Neural progenitor cell (in vitro differentiated cells): ENCODE results near the gene ATE1. TPM values are rescaled to one million over a fixed set of nuclear protein-coding genes. Genes with fewer than 3 reads are reported as not detected.

Experiments
- DNase-seq: peaks from one replicate; pipeline ENCODE4 v3.0.0-alpha.2; 2016; ENCODE audit warnings: low spot score
- H2AFZ ChIP-seq: fragments of 200-600 bp; sonication (generic); replicated peaks from 2 replicates; pipeline ENCODE4 v1.6.1; 2016; ENCODE audit warnings: antibody characterized with exemption
- H3F3A ChIP-seq: fragments of 200-600 bp; sonication (generic); 2 replicates; pipeline ENCODE4 v1.6.1; 2016; ENCODE audit warnings: antibody characterized with exemption, low read depth
- H3K27ac ChIP-seq: fragments of 200-600 bp; sonication (generic); 2 replicates; pipeline ENCODE4 v1.5.1; 2016; ENCODE audit warnings: mild to moderate bottlenecking
- H3K27me3 ChIP-seq: fragments of 200-600 bp; sonication (generic); 2 replicates; pipeline ENCODE4 v1.6.1; 2016; ENCODE audit warnings: mild to moderate bottlenecking, moderate library complexity
- H3K36me3 ChIP-seq: fragments of 200-600 bp; sonication (generic); 2 replicates; pipeline ENCODE4 v1.5.1; 2016
- H3K4me1 ChIP-seq: fragments of 200-600 bp; sonication (generic); 2 replicates; pipeline ENCODE4 v1.6.1; 2016; ENCODE audit warnings: mixed run types
- H3K4me2 ChIP-seq: fragments of 200-600 bp; sonication (generic); 2 replicates; pipeline ENCODE4 v1.6.1; 2016
- H3K4me3 ChIP-seq: fragments of 200-600 bp; sonication (generic); 2 replicates; pipeline ENCODE4 v1.5.1; 2016
- H3K79me2 ChIP-seq: fragments of 200-600 bp; sonication (generic); 2 replicates; pipeline ENCODE4 v1.6.1; 2016; ENCODE audit warnings: low read depth
- H3K9ac ChIP-seq: fragments of 200-600 bp; sonication (generic); 2 replicates; pipeline ENCODE4 v1.6.1; 2016
- H3K9me3 ChIP-seq: fragments of 200-600 bp; sonication (generic); 2 replicates; pipeline ENCODE4 v1.5.1; 2016; ENCODE audit warnings: low read depth
- H4K20me1 ChIP-seq: fragments of 200-600 bp; sonication (generic); 2 replicates; pipeline ENCODE4 v1.6.1; 2016; ENCODE audit warnings: low read depth
- H3K27ac Mint-ChIP-seq: 3 replicates; pipeline ENCODE4 v1.8.0; 2021; ENCODE audit warnings: mixed read lengths
- H3K27me3 Mint-ChIP-seq: 2 replicates; pipeline ENCODE4 v1.8.0; 2022; ENCODE audit warnings: low read depth, mild to moderate bottlenecking, inconsistent platforms, moderate library complexity, mixed read lengths; ENCODE audit not compliant: insufficient read depth
- H3K36me3 Mint-ChIP-seq: 3 replicates; pipeline ENCODE4 v1.8.0; 2021; ENCODE audit warnings: mixed read lengths
- H3K4me1 Mint-ChIP-seq: 3 replicates; pipeline ENCODE4 v1.8.0; 2021; ENCODE audit warnings: mixed read lengths
- H3K4me3 Mint-ChIP-seq: 3 replicates; pipeline ENCODE4 v1.8.0; 2021; ENCODE audit warnings: mild to moderate bottlenecking, moderate library complexity, mixed read lengths
- H3K9me3 Mint-ChIP-seq: 3 replicates; pipeline ENCODE4 v1.8.0; 2020; ENCODE audit warnings: mixed read lengths
- EZH2 ChIP-seq: fragments of 200-600 bp; sonication (generic); IDR thresholded peaks from 2 replicates; pipeline ENCODE4 v1.6.1; 2017; ENCODE audit warnings: antibody characterized with exemption, mild to moderate bottlenecking, moderate library complexity
- EZH2phosphoT487 ChIP-seq: fragments of 200-600 bp; sonication (generic); IDR thresholded peaks from 2 replicates; pipeline ENCODE4 v1.6.1; 2017; ENCODE audit warnings: antibody characterized with exemption
- total RNA-seq: library from RNA; depleted of rRNA; stranded (reverse); fragments of >200 nt; gene quantifications from 2 replicates; pipeline ENCODE4 v1.2.3, GENCODE V29; 2015; ENCODE audit warnings: low replicate concordance
- TF ChIP-seq, protein P1 (sequence below): fragments of 200-600 bp; sonication (generic); IDR thresholded peaks from 2 replicates; pipeline ENCODE4 v1.5.1; 2017; ENCODE audit warnings: antibody characterized with exemption, mild to moderate bottlenecking

Gene ATE1
- total RNA-seq, 1 donor from 2014 or later = 57.2 TPM

DNA sequence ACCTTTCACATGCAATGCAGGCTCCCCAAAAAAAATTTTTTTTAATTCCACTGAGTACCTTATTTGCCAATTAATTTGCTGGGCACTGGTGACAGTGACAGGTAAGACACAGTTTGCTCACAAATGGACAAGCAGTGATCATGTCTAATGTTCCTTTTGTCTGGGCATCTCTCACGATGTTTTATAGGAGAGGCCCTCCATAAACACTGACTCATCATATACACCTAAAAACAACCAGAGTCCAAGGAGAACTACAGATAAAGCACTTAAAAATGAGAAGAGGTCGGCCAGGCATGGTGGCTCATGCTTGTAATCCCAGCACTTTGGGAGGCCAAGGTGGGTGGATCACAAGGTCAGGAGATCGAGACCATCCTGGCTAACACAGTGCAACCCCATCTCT, 105.1 kb downstream of the ATE1 start:
- Histone ChIP-seq H3K4me1 (no peaks in the 10 kb centered on the region), H3F3A (peaks cover 13% of the 10 kb centered on the region), H3K27ac (no peak overlapping the region), H3K27me3 (no peaks in the 10 kb centered on the region), H3K9ac (no peak overlapping the region), H3K4me3 (no peak overlapping the region), H2AFZ (no peak overlapping the region), H3K36me3 (no peaks in the 10 kb centered on the region), H3K4me2 (no peak overlapping the region), H3K79me2 (no peaks in the 10 kb centered on the region), H4K20me1 (no peaks in the 10 kb centered on the region), H3K9me3 (no peaks in the 10 kb centered on the region)
- H3K9me3 Mint-ChIP-seq = no peaks in the 10 kb centered on the region
- no peak for DNase-seq
- H3K36me3 Mint-ChIP-seq = peaks cover 20% of the 10 kb centered on the region
- TF ChIP-seq, protein P1, sequence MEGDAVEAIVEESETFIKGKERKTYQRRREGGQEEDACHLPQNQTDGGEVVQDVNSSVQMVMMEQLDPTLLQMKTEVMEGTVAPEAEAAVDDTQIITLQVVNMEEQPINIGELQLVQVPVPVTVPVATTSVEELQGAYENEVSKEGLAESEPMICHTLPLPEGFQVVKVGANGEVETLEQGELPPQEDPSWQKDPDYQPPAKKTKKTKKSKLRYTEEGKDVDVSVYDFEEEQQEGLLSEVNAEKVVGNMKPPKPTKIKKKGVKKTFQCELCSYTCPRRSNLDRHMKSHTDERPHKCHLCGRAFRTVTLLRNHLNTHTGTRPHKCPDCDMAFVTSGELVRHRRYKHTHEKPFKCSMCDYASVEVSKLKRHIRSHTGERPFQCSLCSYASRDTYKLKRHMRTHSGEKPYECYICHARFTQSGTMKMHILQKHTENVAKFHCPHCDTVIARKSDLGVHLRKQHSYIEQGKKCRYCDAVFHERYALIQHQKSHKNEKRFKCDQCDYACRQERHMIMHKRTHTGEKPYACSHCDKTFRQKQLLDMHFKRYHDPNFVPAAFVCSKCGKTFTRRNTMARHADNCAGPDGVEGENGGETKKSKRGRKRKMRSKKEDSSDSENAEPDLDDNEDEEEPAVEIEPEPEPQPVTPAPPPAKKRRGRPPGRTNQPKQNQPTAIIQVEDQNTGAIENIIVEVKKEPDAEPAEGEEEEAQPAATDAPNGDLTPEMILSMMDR = no peak
- TF ChIP-seq EZH2 (no peak), EZH2phosphoT487 (no peak)
- peaks cover 2% of the 10 kb centered on the region for H3K27me3 Mint-ChIP-seq
- peaks cover 11% of the 10 kb centered on the region for H3K4me1 Mint-ChIP-seq
- no peak overlapping the region for H3K27ac Mint-ChIP-seq
- no peak overlapping the region for H3K4me3 Mint-ChIP-seq

DNA sequence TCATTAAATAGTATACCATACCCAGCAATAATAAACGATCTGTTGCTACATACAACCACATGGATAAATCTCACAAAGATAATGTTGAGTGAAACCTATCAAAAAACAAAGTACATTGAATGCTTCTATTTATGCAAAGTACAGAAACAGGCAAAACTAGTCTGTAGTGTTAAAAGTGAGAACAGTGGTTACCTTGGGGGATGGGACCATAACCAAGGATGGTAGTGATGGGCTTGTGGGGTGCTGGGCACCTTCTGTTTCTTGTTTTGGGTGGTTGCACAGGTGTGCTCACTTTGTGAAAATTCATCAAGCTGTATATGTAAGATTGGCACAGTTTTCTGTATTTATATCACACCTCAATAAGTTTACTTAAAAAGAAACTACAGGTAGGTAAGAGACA, 105.7 kb downstream of the ATE1 start:
- H3K36me3 Mint-ChIP-seq = peaks cover 16% of the 10 kb centered on the region
- no peaks in the 10 kb centered on the region for H3K27me3 ChIP-seq
- peaks cover 13% of the 10 kb centered on the region for H3F3A ChIP-seq
- no peak overlapping the region for H3K4me3 ChIP-seq
- H2AFZ ChIP-seq = no peak overlapping the region
- no peaks in the 10 kb centered on the region for H3K79me2 ChIP-seq
- no peaks in the 10 kb centered on the region for H3K9me3 Mint-ChIP-seq
- no peak overlapping the region for H3K27ac Mint-ChIP-seq
- no peak for DNase-seq
- TF ChIP-seq, protein P1 = no peak
- TF ChIP-seq EZH2 = no peak
- TF ChIP-seq EZH2phosphoT487 = no peak
- no peaks in the 10 kb centered on the region for H3K9me3 ChIP-seq
- H3K36me3 ChIP-seq = no peaks in the 10 kb centered on the region
- peaks cover 2% of the 10 kb centered on the region for H3K27me3 Mint-ChIP-seq
- H3K9ac ChIP-seq = no peak overlapping the region
- H4K20me1 ChIP-seq = no peaks in the 10 kb centered on the region
- no peak overlapping the region for H3K27ac ChIP-seq
- H3K4me2 ChIP-seq = no peak overlapping the region
- H3K4me1 ChIP-seq = no peaks in the 10 kb centered on the region
- no peak overlapping the region for H3K4me3 Mint-ChIP-seq
- peaks cover 11% of the 10 kb centered on the region for H3K4me1 Mint-ChIP-seq

DNA sequence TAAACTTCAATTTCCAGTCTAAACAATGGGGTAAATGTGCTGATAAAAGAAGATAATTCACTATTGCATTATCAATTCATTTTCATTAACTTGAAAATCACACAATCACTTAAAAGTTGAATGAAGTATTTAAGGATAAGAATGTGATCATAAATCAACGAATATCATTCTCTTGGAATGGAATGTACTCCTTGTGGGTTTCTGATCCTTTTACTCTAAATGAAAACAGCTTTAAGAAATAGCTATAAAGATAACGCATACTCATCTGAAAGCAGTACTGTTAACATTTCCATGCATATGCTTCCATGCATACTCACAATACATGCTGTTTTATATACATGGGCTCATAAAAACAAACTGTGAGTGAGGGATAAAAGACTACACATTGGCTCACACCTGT, 108.8 kb downstream of the ATE1 start:
- Histone ChIP-seq H3K9ac (no peak overlapping the region), H3K4me2 (no peak overlapping the region), H3K4me3 (no peak overlapping the region), H3K27me3 (no peaks in the 10 kb centered on the region), H3K36me3 (no peaks in the 10 kb centered on the region), H4K20me1 (no peaks in the 10 kb centered on the region), H3F3A (no peaks in the 10 kb centered on the region), H3K9me3 (no peaks in the 10 kb centered on the region), H2AFZ (no peak overlapping the region), H3K27ac (no peak overlapping the region), H3K4me1 (no peaks in the 10 kb centered on the region), H3K79me2 (no peaks in the 10 kb centered on the region)
- no peak for DNase-seq
- Mint-ChIP-seq H3K36me3 (peaks cover 22% of the 10 kb centered on the region), H3K27me3 (peaks cover 4% of the 10 kb centered on the region), H3K4me1 (peaks cover 7% of the 10 kb centered on the region), H3K4me3 (no peak overlapping the region), H3K27ac (no peak overlapping the region), H3K9me3 (no peaks in the 10 kb centered on the region)
- TF ChIP-seq EZH2 (no peak), EZH2phosphoT487 (no peak)
- TF ChIP-seq, protein P1 = no peak
